GM19099 (cell line): Measurements from ENCODE around the gene TMEM176B.

Experiments
- POLR2A ChIP-seq: IDR thresholded peaks from 3 replicates; pipeline ENCODE4 v1.6.1; 2011; ENCODE audit warnings: low read depth; ENCODE audit not compliant: insufficient read length; ENCODE audit errors: extremely low read depth

The TMEM176B gene

DNA sequence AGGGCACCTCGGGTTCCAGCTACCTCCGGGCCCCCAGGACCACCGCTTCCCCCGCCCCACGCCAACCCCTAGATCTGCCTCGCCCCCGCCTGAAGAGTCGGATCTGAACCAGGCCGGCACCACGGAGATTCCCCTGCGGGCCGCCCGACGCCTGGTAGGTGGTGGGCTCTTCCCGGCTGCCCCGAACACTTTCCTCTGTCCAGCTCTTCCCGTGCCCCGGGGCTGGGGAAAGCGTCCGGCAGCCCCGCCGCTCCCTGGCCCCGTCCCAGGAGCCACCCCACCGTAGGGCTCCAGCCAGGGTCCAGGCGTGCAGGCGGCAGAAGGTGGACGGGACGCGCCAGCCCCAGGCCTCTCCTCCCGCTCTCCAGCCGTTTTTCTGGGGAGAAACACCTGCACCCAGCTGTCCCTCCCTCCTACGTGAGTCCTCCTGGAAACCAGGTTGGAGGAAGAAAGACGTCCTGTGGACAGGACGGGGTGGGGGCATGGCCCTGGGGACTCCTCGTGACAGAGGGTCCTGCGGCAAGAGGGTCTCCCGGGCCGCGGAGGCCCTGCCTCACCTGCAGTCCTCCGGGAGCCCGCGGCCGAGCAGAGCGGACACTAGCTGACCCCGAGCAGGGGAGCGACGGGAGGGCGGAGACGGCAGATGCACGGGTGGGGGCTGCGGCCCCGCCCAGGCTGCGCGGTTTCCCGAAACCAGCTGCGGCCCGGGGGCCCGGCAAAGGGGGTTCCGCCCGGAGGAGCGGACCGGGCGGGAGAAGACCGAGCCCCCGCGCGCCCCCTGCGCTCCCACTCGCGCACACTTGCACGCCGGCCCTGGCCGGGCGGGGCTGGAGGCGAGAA lies at the start of gene TMEM176B:
TSS of gene TMEM176B (minus strand) at position 624 of the 840 bp plus-strand sequence. CDS start 3,795 bp downstream, outside the sequence.
- no peak for TF ChIP-seq POLR2A

DNA sequence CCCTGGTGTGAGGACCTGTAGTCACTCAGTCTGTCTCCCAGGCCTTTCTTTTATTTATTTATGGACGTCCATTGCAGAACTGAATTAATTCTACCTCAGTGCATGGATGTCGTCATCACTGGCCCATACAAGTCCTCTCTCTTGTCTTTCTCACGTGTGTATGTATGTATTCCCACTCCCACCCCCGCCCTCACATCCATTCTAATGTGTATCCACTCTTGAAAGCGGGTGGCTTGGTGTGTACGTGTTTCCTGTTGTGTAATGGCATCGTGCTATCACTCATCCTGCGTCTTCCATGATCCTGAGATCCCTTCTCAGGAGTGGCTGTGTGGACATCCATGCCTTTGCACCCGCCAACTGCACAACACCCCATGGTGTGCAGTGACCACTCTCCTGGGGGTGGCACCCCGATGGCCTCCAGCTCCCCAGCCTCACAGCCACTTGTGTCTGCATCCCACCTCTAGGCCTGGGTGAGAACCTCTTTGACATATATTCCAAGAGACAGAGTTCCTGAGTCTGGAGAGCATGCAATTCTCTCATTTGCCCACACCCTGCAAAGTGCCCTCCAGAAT lies 49.1 kb upstream of the TMEM176B start:
- TF ChIP-seq POLR2A, result no peak

GRCh38 chr7:150848561-150849115 lies 48.5 kb upstream of the TMEM176B start:
- TF ChIP-seq POLR2A, result no peak

GRCh38 chr7:150848111-150848510 lies 47.9 kb upstream of the TMEM176B start:
- TF ChIP-seq POLR2A, result no peak

- TF ChIP-seq POLR2A, result no peak
Observed at GRCh38 chr7:150847536-150847935, 47.4 kb upstream of the TMEM176B start.

DNA sequence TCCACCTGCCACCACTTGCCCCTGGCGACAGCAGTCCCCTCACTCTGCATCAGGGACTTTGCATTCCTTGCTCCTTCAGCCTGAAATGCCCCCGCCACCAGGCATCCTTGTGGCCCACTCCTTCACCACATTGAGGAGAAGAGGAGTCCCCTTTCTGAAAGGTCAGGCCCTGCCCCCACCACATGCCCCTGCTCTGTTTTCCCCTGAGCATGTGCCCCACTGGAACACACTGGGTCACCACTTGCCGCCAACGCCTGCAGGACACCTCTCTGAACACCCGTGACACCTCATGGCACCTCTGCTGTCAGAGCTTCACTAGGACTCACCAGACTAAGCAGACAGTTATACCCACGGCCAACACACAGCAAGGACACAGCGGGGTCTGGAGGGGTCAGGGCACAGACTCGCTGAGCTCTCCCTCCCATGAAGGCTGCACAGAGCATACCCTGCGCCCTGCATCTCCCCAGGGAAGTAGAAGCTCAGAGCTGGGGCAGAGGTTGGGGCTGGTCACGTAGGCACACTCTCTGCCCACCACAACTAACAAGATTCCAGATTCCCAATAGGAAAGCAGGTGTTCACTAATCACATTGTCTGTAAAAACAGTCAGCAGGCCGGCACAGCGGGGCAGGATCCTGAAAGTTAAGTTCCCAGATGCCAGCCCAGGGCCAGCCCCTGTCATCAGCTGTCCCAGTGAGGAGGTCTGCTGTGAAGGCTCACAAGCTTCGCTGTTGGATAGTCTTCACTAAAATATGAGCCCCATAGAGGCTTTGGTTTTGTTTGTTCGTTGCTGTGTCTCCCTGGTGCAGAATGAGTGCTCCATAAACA lies 46.3 kb upstream of the TMEM176B start:
- no peak for TF ChIP-seq POLR2A

GRCh38 chr7:150845421-150845861 lies 45.3 kb upstream of the TMEM176B start:
- no peak for TF ChIP-seq POLR2A

GRCh38 chr7:150842716-150843115 lies 42.6 kb upstream of the TMEM176B start:
- no peak for TF ChIP-seq POLR2A

- no peak for TF ChIP-seq POLR2A
Observed at GRCh38 chr7:150842018-150842417, 41.9 kb upstream of the TMEM176B start.

- TF ChIP-seq POLR2A, result no peak
Observed at GRCh38 chr7:150838965-150839650, 38.9 kb upstream of the TMEM176B start.

DNA sequence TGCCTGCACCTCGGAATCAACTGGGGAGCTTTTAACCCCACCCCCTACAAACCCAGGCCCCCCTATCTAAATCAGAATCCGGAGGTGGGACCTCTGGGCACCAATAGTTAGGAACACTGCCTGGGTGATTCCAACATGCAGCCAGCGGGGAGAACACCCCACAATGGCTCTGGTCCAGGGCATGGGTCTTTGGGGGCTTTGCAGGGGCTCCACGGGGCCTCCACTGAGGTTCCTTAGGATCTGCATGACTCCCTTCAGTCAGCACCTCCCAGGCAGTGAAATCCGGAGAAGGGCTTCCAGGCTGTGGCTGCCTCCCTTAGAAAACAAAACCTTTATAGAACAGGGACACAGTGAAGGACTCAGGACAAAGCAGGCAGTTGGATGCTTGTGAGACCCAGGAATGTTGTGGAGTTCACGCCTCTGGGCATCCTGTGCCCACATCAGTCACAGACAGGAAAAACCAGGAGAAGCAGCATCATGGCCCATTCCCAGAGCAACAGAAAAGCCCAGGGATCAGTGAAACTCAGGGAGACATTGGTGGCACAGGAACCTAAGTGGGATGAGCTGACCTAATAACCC lies 35.6 kb upstream of the TMEM176B start:
- no peak for TF ChIP-seq POLR2A

DNA sequence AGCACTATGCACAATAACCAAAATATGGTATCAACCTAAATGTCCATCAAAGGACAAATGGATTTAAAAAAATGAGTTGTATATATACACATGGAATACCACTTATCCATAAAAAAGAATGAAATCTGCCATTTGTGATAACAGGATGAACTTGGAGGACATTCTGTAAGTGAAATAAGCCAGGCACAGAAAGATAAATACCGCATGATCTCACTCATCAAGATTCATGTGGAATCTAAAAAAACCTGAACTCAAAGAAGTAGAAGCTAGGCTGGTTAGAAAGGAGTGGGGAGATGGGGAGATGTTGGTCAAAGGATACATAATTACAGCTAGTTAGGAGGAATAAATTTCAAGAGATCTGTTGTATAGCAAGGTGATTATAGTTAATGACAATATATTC lies 34.9 kb upstream of the TMEM176B start:
- TF ChIP-seq POLR2A, result no peak

DNA sequence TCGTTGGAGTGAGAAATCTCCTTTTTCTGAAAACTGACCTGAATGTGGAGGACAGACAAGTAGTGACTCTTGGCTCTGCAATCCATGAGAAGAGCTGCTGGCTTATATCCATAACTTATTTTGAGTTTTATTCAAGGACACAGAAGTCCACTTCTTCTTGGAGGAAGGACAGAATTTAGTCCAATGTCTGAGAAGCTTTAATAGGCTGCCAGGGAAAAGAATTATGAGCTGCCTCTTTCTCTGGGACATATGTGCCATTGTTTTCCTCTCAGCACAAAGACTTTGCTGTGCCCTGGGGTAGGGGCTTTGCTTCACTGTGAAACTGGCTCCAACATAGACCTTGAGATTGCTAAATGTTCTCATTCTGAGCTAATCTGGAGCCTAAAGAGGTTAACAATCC lies 31.7 kb upstream of the TMEM176B start:
- no peak for TF ChIP-seq POLR2A

DNA sequence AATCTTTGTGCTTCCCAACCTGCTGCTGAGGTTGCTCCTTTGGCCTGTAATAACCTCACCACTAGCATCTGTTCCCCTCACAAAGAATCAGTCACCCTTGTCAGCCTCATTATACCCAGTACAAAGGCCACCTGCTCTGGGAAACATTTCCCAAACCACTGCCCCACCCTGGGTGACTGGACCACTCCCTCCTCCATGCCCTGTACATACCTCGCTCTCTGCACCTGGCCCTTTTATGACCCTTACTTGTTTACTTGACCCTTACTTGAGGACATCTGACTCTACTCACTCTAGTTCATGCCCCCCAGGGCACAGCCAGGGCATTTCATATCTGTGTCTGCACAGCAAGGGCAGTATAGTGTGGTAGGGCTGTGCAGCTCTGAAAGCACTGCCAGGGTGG lies 30.8 kb upstream of the TMEM176B start:
- TF ChIP-seq POLR2A, result no peak
